ENCODE data around the gene ZIC5. TPM values are rescaled to one million over a fixed set of nuclear protein-coding genes. Genes with fewer than 3 reads are reported as not detected.

ZIC5 gene
- total and polyA plus RNA-seq, 2 of the 13 experiments (the other 11 are each of a cell fraction or from before 2014, with no cell fraction given), result 0.02 to 0.07 TPM

DNA sequence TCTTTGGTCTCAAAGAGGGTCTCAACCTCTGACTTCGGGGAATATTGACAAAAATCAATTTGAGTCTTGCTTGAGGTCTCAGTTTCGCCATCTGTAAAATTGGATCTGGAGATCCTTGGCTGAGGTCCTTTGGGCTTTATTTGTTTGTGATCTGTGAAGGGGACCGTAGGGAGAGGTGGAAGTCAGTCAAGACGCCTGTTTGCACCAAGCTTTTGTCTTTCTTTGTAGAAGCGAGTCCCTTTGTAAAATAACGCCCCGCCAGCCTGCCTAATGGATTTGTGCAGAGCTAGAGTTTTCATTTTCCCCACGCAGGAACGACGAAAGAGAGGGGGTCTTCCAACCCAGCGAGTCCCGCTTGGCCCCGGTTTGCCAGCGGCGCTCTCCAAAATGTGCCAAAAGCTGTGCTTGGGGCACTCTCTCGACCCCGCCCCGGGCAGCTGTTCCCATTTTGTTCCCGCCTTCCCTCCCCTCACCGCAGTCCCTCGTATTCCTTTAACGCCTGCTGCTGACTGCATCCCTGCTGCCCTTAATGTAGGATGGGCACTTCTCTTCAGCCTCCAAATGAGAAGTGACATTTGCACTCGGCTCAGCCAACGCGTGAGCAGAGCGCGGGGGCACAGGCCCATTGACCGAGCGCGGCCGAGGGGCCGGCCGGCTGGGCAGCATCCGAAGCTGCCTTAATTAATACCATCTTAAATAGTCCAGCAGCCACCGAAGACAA, 13.0 kb downstream of the ZIC5 start (continued):
- TF ChIP-seq KAT7 (CRISPR knock-in tag; IDR thresholded peaks at IDR 0.05; ENCODE audit: borderline replicate concordance) (no peak), ZBTB38 (CRISPR knock-in tag; IDR thresholded peaks at IDR 0.05) (no peak), SNAI1 (CRISPR knock-in tag; IDR thresholded peaks at IDR 0.05; ENCODE audit: borderline replicate concordance) (no peak), LBX2 (CRISPR knock-in tag; IDR thresholded peaks at IDR 0.05; ENCODE audit: borderline replicate concordance) (no peak)

DNA sequence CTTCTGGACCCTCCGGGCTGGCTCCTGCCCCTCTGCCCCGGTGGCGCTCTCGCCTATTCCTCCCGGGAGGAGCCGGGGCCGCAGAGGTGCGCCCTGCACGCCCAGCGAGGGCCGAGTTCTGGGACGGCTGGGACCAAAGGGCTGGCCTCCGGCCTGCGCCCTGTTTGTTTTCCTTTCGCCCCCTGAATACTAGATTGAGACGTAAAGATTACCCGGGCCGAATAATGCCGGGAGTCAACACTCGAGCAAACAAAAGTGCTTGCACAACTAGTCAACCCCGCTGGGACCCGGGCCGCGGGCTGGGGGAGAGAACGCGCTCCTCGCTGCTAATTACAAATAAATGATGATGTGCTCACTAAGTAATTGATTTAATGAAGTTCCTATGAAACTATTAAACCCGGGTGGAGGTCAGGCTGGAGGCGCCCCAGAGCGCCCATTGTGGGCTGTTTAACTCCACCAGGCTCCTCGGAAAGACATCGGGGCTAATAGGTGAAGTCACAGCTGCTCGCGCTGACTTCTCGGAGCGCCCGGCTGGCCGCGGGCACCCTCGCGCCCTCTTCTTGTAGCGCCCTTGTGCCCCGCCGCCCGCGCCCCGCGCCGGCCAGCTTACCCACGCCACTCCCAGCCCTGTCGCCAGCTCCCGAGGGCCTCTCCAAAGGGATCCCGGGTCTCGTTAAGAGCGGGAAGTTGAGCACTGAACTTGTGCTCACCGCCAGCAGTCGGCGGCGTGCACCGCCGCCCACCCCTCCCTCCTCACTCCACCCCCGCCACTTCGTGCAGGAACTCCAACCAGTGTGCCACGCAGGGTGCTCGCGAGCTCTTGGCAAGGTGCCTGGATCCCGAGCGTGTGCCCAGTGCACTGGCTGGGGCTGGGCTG, 14.9 kb downstream of the ZIC5 start:
- Histone ChIP-seq H3K79me2 (ENCODE audit: insufficient read depth, low read length) (no peaks in the 10 kb centered on the region), H3K4me2 (ENCODE audit: low read depth, low read length) (peak overlapping the region; percentile 89), H4K20me1 (ENCODE audit: insufficient read depth, low read length) (no peaks in the 10 kb centered on the region), H3K27ac (ENCODE audit: extremely low read length, insufficient read depth, low read length) (no peak overlapping the region), H3K36me3 (replicated peaks in 1 of 2; ENCODE audit: control insufficient read depth in 1 of 2, insufficient read depth in 2 of 2, low read length in 2 of 2) (no peaks in the 10 kb centered on the region), H3K4me3 (replicated peaks in 1 of 3; ENCODE audit: insufficient read depth in 1 of 3, low read depth in 2 of 3, low read length in 3 of 3) (peak overlapping the region; percentile 41 to 69 (median 45)), H3K9ac (ENCODE audit: insufficient read depth, low read depth, low read length) (0 out of 2 replicates have a peak overlapping the region, but pooled peaks have one; percentile 11), H3K27me3 (ENCODE audit: control insufficient read depth in 1 of 2, insufficient read depth in 2 of 2, low read length in 2 of 2) (peaks cover 10 to 85% of the 10 kb centered on the region in 2 experiments), H3K9me3 (ENCODE audit: low read length) (no peaks in the 10 kb centered on the region), H2AFZ (ENCODE audit: low read length) (no peak overlapping the region), H3K4me1 (ENCODE audit: insufficient read depth, low read length) (peaks cover 51% of the 10 kb centered on the region)
- in situ Hi-C loops (cut with HindIII; ENCODE audit: extremely low pct_ligation_motif_present, low pct_unique_long_range_greater_than_20kb), result no loop called here
- 1% methylated on average over 45 of the region's 68 CpGs for WGBS (ENCODE audit: low lambda C conversion rate)
- ATAC-seq, result peak; percentile 90
- intact Hi-C loops (cut with micrococcal nuclease; ENCODE audit: unreplicated experiment), result no loop called here
- peak; percentile 81 for DNase-seq (ENCODE audit: low spot score)
- ChIA-PET CTCF (ENCODE audit: low intra/inter-chr PET ratio, low total read pairs) (no interaction called here), POLR2A (no interaction called here)
- FAIRE-seq, result no peak
- no TSS peak for BruUV-seq (replicated peaks)
- no peak for TF ChIP-seq KLF13 (CRISPR knock-in tag; IDR thresholded peaks at IDR 0.05)
- TF ChIP-seq MEIS1 (CRISPR knock-in tag; IDR thresholded peaks at IDR 0.05; ENCODE audit: borderline replicate concordance), result no peak
- TF ChIP-seq MAX (IDR thresholded peaks at IDR 0.05), result 0 out of 2 replicates have a peak, but pooled peaks have one; percentile 19
- TF ChIP-seq ZNF768 (CRISPR knock-in tag; IDR thresholded peaks at IDR 0.05), result no peak
- TF ChIP-seq, protein P1, sequence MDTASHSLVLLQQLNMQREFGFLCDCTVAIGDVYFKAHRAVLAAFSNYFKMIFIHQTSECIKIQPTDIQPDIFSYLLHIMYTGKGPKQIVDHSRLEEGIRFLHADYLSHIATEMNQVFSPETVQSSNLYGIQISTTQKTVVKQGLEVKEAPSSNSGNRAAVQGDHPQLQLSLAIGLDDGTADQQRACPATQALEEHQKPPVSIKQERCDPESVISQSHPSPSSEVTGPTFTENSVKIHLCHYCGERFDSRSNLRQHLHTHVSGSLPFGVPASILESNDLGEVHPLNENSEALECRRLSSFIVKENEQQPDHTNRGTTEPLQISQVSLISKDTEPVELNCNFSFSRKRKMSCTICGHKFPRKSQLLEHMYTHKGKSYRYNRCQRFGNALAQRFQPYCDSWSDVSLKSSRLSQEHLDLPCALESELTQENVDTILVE (CRISPR knock-in tag; IDR thresholded peaks at IDR 0.05), result no peak
- no peak for TF ChIP-seq ZNF292 (CRISPR knock-in tag; IDR thresholded peaks at IDR 0.05; ENCODE audit: borderline replicate concordance, low read depth)
- TF ChIP-seq ZBTB14 (CRISPR knock-in tag; IDR thresholded peaks at IDR 0.05), result 0 out of 2 replicates have a peak, but pooled peaks have one; percentile 45
- no peak for TF ChIP-seq ZNF484 (CRISPR knock-in tag; IDR thresholded peaks at IDR 0.05; ENCODE audit: borderline replicate concordance, low read depth)
- peak; percentile 68 for TF ChIP-seq GFI1 (CRISPR knock-in tag; IDR thresholded peaks at IDR 0.05; ENCODE audit: borderline replicate concordance)
- no peak for TF ChIP-seq ZNF83 (CRISPR knock-in tag; IDR thresholded peaks at IDR 0.05; ENCODE audit: borderline replicate concordance)
